Loucy (cell line): Measurements from ENCODE around the gene GALNT18.

Experiments
- H2AFZ ChIP-seq: fragments of 200-600 bp; sonication (generic); 2 replicates; pipeline ENCODE4 v1.6.0; 2016; ENCODE audit warnings: antibody characterized with exemption, mild to moderate bottlenecking, low read length, moderate library complexity
- H3F3A ChIP-seq: fragments of 200-600 bp; 2 replicates; pipeline ENCODE4 v1.6.0; 2016; ENCODE audit warnings: antibody characterized with exemption, low read depth, mild to moderate bottlenecking
- H3K27me3 ChIP-seq: fragments of 200-600 bp; sonication (generic); 2 replicates; pipeline ENCODE4 v1.6.1; 2014; ENCODE audit warnings: low read length, mild to moderate bottlenecking; ENCODE audit not compliant: insufficient read depth, poor library complexity, severe bottlenecking
- H3K36me3 ChIP-seq: fragments of 200-600 bp; sonication (generic); 2 replicates; pipeline ENCODE4 v1.6.1; 2016; ENCODE audit warnings: low read length; ENCODE audit not compliant: insufficient read depth
- H3K4me1 ChIP-seq: fragments of 200-600 bp; sonication (generic); 2 replicates; pipeline ENCODE4 v1.5.1; 2014; ENCODE audit warnings: low read length, mild to moderate bottlenecking; ENCODE audit not compliant: insufficient read depth, poor library complexity, severe bottlenecking
- H3K4me2 ChIP-seq: fragments of 200-600 bp; sonication (generic); 2 replicates; pipeline ENCODE4 v1.6.0; 2014; ENCODE audit warnings: antibody characterized with exemption, low read length, low read depth, mild to moderate bottlenecking; ENCODE audit not compliant: poor library complexity, severe bottlenecking
- H3K4me3 ChIP-seq: fragments of 200-600 bp; sonication (generic); 2 replicates; pipeline ENCODE4 v1.5.1; 2014; ENCODE audit warnings: low read length, mild to moderate bottlenecking, mixed read lengths; ENCODE audit not compliant: poor library complexity, severe bottlenecking
- H3K79me2 ChIP-seq: fragments of 200-600 bp; sonication (generic); 2 replicates; pipeline ENCODE4 v1.6.1; 2014; ENCODE audit warnings: low read length; ENCODE audit not compliant: insufficient read depth
- H3K9ac ChIP-seq: fragments of 200-600 bp; sonication (generic); 2 replicates; pipeline ENCODE4 v1.6.0; 2014; ENCODE audit warnings: mild to moderate bottlenecking, low read depth, low read length, moderate library complexity; ENCODE audit not compliant: poor library complexity, severe bottlenecking
- H3K9me2 ChIP-seq: fragments of 200-600 bp; sonication (generic); replicated peaks from 2 replicates; pipeline ENCODE4 v1.6.1; 2016; ENCODE audit warnings: low read depth, low read length, mixed read lengths
- H3K9me3 ChIP-seq: fragments of 200-600 bp; sonication (generic); 2 replicates; pipeline ENCODE4 v1.6.1; 2014; ENCODE audit warnings: mild to moderate bottlenecking, antibody characterized with exemption, low read length, low read depth; ENCODE audit not compliant: insufficient read depth
- H4K20me1 ChIP-seq: fragments of 200-600 bp; sonication (generic); 2 replicates; pipeline ENCODE4 v1.6.0; 2014; ENCODE audit warnings: antibody characterized with exemption, low read length, mild to moderate bottlenecking; ENCODE audit not compliant: insufficient read depth, poor library complexity, severe bottlenecking
- EZH2phosphoT487 ChIP-seq: fragments of 200-600 bp; IDR thresholded peaks from 2 replicates; pipeline ENCODE4 v1.6.1; 2018; ENCODE audit warnings: antibody characterized with exemption, mild to moderate bottlenecking, moderate library complexity, borderline replicate concordance
- TF ChIP-seq, protein P1 (sequence below): fragments of 200-600 bp; sonication (generic); conservative IDR thresholded peaks from 2 replicates; pipeline ENCODE4 v1.5.1; 2014; ENCODE audit warnings: mild to moderate bottlenecking, antibody characterized with exemption, low read length

Gene GALNT18

DNA sequence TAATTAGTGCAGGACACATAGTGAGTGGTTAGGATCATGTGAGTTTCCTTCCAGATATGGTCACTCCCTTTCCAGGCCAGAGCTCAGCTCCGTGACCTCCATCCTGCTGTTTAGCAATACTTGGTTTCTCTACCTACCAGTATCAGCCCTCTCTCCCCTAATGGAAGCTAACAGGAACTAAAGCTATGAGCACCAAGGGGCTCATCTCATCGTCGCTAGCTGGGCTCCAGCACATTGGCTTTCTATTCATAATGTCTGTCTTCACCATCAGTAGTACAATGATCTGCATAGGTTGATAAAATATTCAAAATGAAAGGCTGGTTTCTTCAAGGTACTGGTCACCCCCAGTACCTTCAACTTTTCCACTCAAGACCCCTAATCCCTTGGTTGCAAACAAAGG is 2.4 kb upstream of the GALNT18 start:
- no peak overlapping the region for H3K9ac ChIP-seq
- no peak for TF ChIP-seq EZH2phosphoT487
- TF ChIP-seq, protein P1, sequence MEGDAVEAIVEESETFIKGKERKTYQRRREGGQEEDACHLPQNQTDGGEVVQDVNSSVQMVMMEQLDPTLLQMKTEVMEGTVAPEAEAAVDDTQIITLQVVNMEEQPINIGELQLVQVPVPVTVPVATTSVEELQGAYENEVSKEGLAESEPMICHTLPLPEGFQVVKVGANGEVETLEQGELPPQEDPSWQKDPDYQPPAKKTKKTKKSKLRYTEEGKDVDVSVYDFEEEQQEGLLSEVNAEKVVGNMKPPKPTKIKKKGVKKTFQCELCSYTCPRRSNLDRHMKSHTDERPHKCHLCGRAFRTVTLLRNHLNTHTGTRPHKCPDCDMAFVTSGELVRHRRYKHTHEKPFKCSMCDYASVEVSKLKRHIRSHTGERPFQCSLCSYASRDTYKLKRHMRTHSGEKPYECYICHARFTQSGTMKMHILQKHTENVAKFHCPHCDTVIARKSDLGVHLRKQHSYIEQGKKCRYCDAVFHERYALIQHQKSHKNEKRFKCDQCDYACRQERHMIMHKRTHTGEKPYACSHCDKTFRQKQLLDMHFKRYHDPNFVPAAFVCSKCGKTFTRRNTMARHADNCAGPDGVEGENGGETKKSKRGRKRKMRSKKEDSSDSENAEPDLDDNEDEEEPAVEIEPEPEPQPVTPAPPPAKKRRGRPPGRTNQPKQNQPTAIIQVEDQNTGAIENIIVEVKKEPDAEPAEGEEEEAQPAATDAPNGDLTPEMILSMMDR = no peak
- no peaks in the 10 kb centered on the region for H3K79me2 ChIP-seq
- no peak overlapping the region for H2AFZ ChIP-seq
- H3K4me1 ChIP-seq = no peaks in the 10 kb centered on the region
- H3K9me2 ChIP-seq = no peaks in the 10 kb centered on the region
- H4K20me1 ChIP-seq = no peaks in the 10 kb centered on the region
- H3F3A ChIP-seq = no peaks in the 10 kb centered on the region
- no peak overlapping the region for H3K4me2 ChIP-seq
- H3K27me3 ChIP-seq = no peaks in the 10 kb centered on the region
- no peaks in the 10 kb centered on the region for H3K9me3 ChIP-seq
- no peaks in the 10 kb centered on the region for H3K36me3 ChIP-seq
- H3K4me3 ChIP-seq = no peak overlapping the region

DNA sequence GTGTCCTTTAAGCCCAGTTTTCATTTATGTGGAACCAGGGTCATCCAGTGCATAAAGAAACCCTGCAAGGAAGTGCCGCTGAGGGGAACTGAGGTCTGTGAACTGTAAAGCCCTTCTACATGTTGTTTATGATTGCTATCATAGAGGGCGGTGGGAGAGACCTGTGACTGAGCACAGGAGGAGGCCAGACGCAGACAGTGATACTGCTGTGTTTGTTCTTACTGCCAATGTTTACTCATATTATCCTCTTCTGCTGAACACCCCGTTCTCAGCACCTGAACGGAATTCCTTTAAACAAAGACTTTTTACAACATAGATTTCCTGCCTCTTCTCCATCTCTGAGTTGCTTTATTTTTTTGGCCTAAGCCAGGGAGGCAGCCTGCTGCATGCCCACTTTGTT is 967 bp upstream of the GALNT18 start:
- no peak overlapping the region for H3K4me2 ChIP-seq
- H3F3A ChIP-seq = no peaks in the 10 kb centered on the region
- H3K4me3 ChIP-seq = no peak overlapping the region
- no peaks in the 10 kb centered on the region for H3K9me3 ChIP-seq
- TF ChIP-seq, protein P1 = no peak
- TF ChIP-seq EZH2phosphoT487 = no peak
- H2AFZ ChIP-seq = no peak overlapping the region
- no peaks in the 10 kb centered on the region for H3K79me2 ChIP-seq
- no peaks in the 10 kb centered on the region for H3K27me3 ChIP-seq
- H3K9me2 ChIP-seq = no peaks in the 10 kb centered on the region
- H3K9ac ChIP-seq = no peak overlapping the region
- H4K20me1 ChIP-seq = no peaks in the 10 kb centered on the region
- no peaks in the 10 kb centered on the region for H3K4me1 ChIP-seq
- no peaks in the 10 kb centered on the region for H3K36me3 ChIP-seq

DNA sequence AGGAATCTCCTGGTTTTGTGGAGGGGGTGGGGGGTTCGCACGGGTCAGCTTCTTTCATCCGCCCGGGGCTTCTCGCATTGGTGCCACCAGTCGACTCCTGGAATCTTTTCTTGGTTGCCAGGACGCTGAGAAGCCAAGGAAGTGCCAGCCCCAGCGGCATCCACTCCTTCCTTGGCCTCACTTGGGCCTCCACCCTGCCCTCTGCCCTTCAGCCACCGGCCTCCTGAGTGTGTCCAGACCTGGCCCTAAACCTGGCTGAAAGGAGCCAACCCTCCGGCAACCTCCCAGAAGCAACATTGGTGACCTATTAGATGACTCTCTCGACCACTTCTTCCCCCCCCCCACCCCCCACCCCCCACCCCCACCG is 518 bp upstream of the GALNT18 start:
- no peaks in the 10 kb centered on the region for H4K20me1 ChIP-seq
- no peak overlapping the region for H3K9ac ChIP-seq
- no peaks in the 10 kb centered on the region for H3F3A ChIP-seq
- no peaks in the 10 kb centered on the region for H3K79me2 ChIP-seq
- TF ChIP-seq, protein P1 = no peak
- no peak for TF ChIP-seq EZH2phosphoT487
- peak overlapping the region; percentile 56 for H3K4me3 ChIP-seq
- no peaks in the 10 kb centered on the region for H3K9me3 ChIP-seq
- no peaks in the 10 kb centered on the region for H3K27me3 ChIP-seq
- no peaks in the 10 kb centered on the region for H3K36me3 ChIP-seq
- H3K4me2 ChIP-seq = peak overlapping the region; percentile 76
- H2AFZ ChIP-seq = peak overlapping the region; percentile 81; the same call in 1 of the 2 replicates
- no peaks in the 10 kb centered on the region for H3K9me2 ChIP-seq
- H3K4me1 ChIP-seq = no peaks in the 10 kb centered on the region
